Heart left ventricle (tissue), 16 donors: ENCODE data around the gene SNX1. TPM values are rescaled to one million over a fixed set of nuclear protein-coding genes. Genes with fewer than 3 reads are reported as not detected.

Source experiments
- ATAC-seq, 4 donors: fragments of 200-7000 bp; cut with Tn5 transposase; one replicate each; pipeline ENCODE4 v1.9.1; 2020 to 2022; ENCODE audit warnings: moderate library complexity in 4 of 4, mild to moderate bottlenecking in 3 of 4, moderate number of reproducible peaks in 1 of 4
- DNase-seq, 5 donors: peaks; one replicate each; pipeline ENCODE4 v3.0.0-alpha.2; 2020
- H3K27ac ChIP-seq, 12 donors: fragments of 200-600 bp; sonication (generic) in 4 of 12; one replicate each; pipeline versions ENCODE4 v1.5.0 to v1.8.0; 2016 to 2022; ENCODE audit warnings: mild to moderate bottlenecking in 2 of 12
- H3K27me3 ChIP-seq, 9 donors: fragments of 200-600 bp; sonication (generic) in 2 of 9; one replicate each; pipeline versions ENCODE4 v1.5.1 to v1.8.0; 2016 to 2022; ENCODE audit warnings: mild to moderate bottlenecking in 3 of 9
- H3K36me3 ChIP-seq, 9 donors: fragments of 200-600 bp; sonication (generic) in 2 of 9; one replicate each; pipeline versions ENCODE4 v1.5.0 to v1.8.0; 2018 to 2022; ENCODE audit warnings: mild to moderate bottlenecking in 2 of 9
- H3K4me1 ChIP-seq, 12 donors: fragments of 200-600 bp; sonication (generic) in 4 of 12; one replicate each; pipeline versions ENCODE4 v1.5.0 to v1.8.0; 2016 to 2022; ENCODE audit warnings: mild to moderate bottlenecking in 3 of 12
- H3K4me3 ChIP-seq, 12 donors: fragments of 200-600 bp; sonication (generic) in 4 of 12; one replicate each; pipeline versions ENCODE4 v1.5.0 to v1.8.0; 2017 to 2022; ENCODE audit warnings: mild to moderate bottlenecking in 9 of 12, moderate library complexity in 4 of 12
- H3K9me3 ChIP-seq, 12 donors: fragments of 200-600 bp; sonication (generic) in 4 of 12; one replicate each; pipeline versions ENCODE4 v1.5.0 to v1.8.0; 2016 to 2022; ENCODE audit warnings: mild to moderate bottlenecking in 1 of 12
- CTCF ChIP-seq, 12 donors: fragments of 200-600 bp; sonication (generic) in 4 of 12; IDR thresholded peaks; one replicate each; pipeline versions ENCODE4 v1.5.0 to v1.8.0; 2018 to 2022; ENCODE audit warnings: antibody characterized with exemption in 12 of 12, mild to moderate bottlenecking in 5 of 12
- POLR2A ChIP-seq, 2 donors: fragments of 450-650 bp; IDR thresholded peaks; one replicate each; pipeline ENCODE4 v1.6.1; 2017; ENCODE audit warnings: antibody characterized with exemption in 2 of 2, mild to moderate bottlenecking in 2 of 2, moderate library complexity in 2 of 2
- WGBS, 4 donors: extraction: QIAGEN DNeasy Blood & Tissue Kit in 2 of 4; methylation state at CpG; one replicate each; pipeline versions ENCODE4 v1.1.5 to v1.1.7; 2013 to 2018; 5-methylcytosine and 5-hydroxymethylcytosine counted together
- intact Hi-C, 10 donors: fragments of 100-400 bp; cut with DNase I; formaldehyde crosslinking; loops; one replicate each; pipeline versions ENCODE4 v1.11.1 to v1.14.2; 2022
- polyA plus RNA-seq, 2 donors: library from polyadenylated mRNA; stranded (reverse); fragments of 200-250 nt; gene quantifications; one replicate each; pipeline ENCODE4 v1.2.3, GENCODE V29; 2013
- total RNA-seq, 9 donors: library from RNA; depleted of rRNA in 2 of 9; stranded (reverse); fragments of >200 nt in 2 of 9; fragmentation: NEBNext Ultra II Directional in 3 of 9; extraction: Animal tissue kit (Norgen Biotek cat#: 25700) in 3 of 9; gene quantifications; one replicate each; pipeline versions ENCODE4 v1.1.0 to v1.2.4, GENCODE V29; 2016 to 2023
- donor health status: ischemic (EF 13 %, LVEDD 7.1; RV severe dilation, severe dysfunction).
- donor health status: healthy with polysubstance abuse.
- donor health status: DM: no; HTN: yes; CAD: no.
- donor health status: DM: no; HTN: no; CAD: no.
- donor health status: ischemic (EF 25% LVEDD 6.9; RV normal size, moderate dysfunction).
- donor health status: ischemic (EF 25% LVEDD 5.7; RV mildly dilated, moderate dysfunction).
- donor health status: healthy.
- donor health status: DM: yes; HTN: yes; CAD: no.
- donor health status: ischemic (EF 35%, LVEDD 5.7; RV mildly dilated, moderate dysfunction).
- donor health status: nonischemic (EF 11% LVEDD 7.7; RV severe dilation, severe dysfunction).
- donor health status: DM: yes; HTN: yes; CAD: no.
- donor health status: PGD.
- donor health status: ischemic (EF 29% LVEDD 5.4; RV normal size, mild dysfunction).
- donor health status: nonischemic (EF 23%, LVEDD 6.1; RV moderate dilation, normal function).

Gene SNX1
- total and polyA plus RNA-seq, 11 donors: 38.7 to 117 (median 76.3) TPM

GRCh38 chr15:64163659-64164362 lies 68.0 kb downstream of the SNX1 start:
- intact Hi-C loops: loop anchor here in 4 of 10 donors (2.0 to 5.0 kb wide), 2 partner anchors 69 to 193 kb away; partner anchors contain the start of genes CSNK1G1 (in 4 of the 4) and SNX1 (in 1 of the 4)
- H3K27ac ChIP-seq: peak overlapping the region; percentile 72 to 95 (median 90)
- peaks cover 0 to 32% (median 29%) of the 10 kb centered on the region in 9 donors for H3K36me3 ChIP-seq
- H3K9me3 ChIP-seq: no peaks in the 10 kb centered on the region
- DNase-seq (peak in 1 of 5 donors; percentile 52), ATAC-seq (peak; percentile 0 to 36 (median 18))
- H3K4me1 ChIP-seq: peaks cover 11 to 51% (median 38%) of the 10 kb centered on the region in 12 donors
- H3K4me3 ChIP-seq: peak overlapping the region in 11 of 12 donors; percentile 29 to 95 (median 82)
- 40 to 45% (median 43%) methylated on average over 14 of the region's 14 CpGs for WGBS, 4 donors
- no peaks in the 10 kb centered on the region for H3K27me3 ChIP-seq
- TF ChIP-seq POLR2A (IDR thresholded peaks at IDR 0.05): no peak
- TF ChIP-seq CTCF (IDR thresholded peaks at IDR 0.05): no peak

- H3K9me3 ChIP-seq: no peaks in the 10 kb centered on the region
- H3K4me3 ChIP-seq: no peak overlapping the region
- H3K27me3 ChIP-seq: no peaks in the 10 kb centered on the region
- H3K27ac ChIP-seq: peak overlapping the region in 3 of 12 donors; percentile 91 to 95 (median 92)
- no peak for TF ChIP-seq CTCF (IDR thresholded peaks at IDR 0.05)
- TF ChIP-seq POLR2A (IDR thresholded peaks at IDR 0.05): no peak
- no peak for ATAC-seq
- H3K4me1 ChIP-seq: peaks cover 11 to 44% (median 32%) of the 10 kb centered on the region in 12 donors
- peaks cover 0 to 25% (median 23%) of the 10 kb centered on the region in 9 donors for H3K36me3 ChIP-seq
- intact Hi-C loops: loop anchor here in 4 of 10 donors (5.0 kb wide), 1 partner anchor 193 kb away; the partner anchor contains the start of gene CSNK1G1 (in 4 of the 4)
- 95 to 97% (median 96%) methylated on average over 4 of the region's 4 CpGs for WGBS, 4 donors
- DNase-seq: no peak
These were observed 68.7 kb downstream of the SNX1 start for GRCh38 chr15:64164436-64164835.

- peaks cover 0 to 18% (median 9%) of the 10 kb centered on the region in 9 donors for H3K36me3 ChIP-seq
- H3K9me3 ChIP-seq: no peaks in the 10 kb centered on the region
- DNase-seq (no peak), ATAC-seq (no peak)
- no peaks in the 10 kb centered on the region for H3K27me3 ChIP-seq
- peaks cover 2 to 26% (median 14%) of the 10 kb centered on the region in 12 donors for H3K4me1 ChIP-seq
- TF ChIP-seq POLR2A (IDR thresholded peaks at IDR 0.05) (no peak), CTCF (IDR thresholded peaks at IDR 0.05) (no peak)
- H3K27ac ChIP-seq: no peak overlapping the region
- intact Hi-C loops: no loop called here
- H3K4me3 ChIP-seq: no peak overlapping the region
- WGBS, 4 donors: 79 to 92% (median 83%) methylated on average over 5 of the region's 5 CpGs
These were observed 70.5 kb downstream of the SNX1 start for GRCh38 chr15:64166102-64166890.
